Cardiac muscle cell (in vitro differentiated cells and primary cell): Measurements from ENCODE around the gene ZNF8. TPM values are rescaled to one million over a fixed set of nuclear protein-coding genes. Genes with fewer than 3 reads are reported as not detected.
A peak's percentile ranks its signal among the peaks of the same experiment; 100 is the strongest.

Experiments used
- DNase-seq, 2 donors: peaks; one replicate each; pipeline versions ENCODE4 v3.0.0 to v3.0.0-alpha.2; 2010 to 2017; ENCODE audit warnings: low read depth in 1 of 2, low spot score in 1 of 2
- H3K27ac ChIP-seq: fragments of 200-600 bp; sonication (generic); 2 replicates; pipeline ENCODE4 v1.5.1; 2016
- H3K27me3 ChIP-seq: fragments of 200-600 bp; sonication (generic); 2 replicates; pipeline ENCODE4 v1.6.0; 2016; ENCODE audit warnings: control low read depth
- H3K36me3 ChIP-seq: fragments of 200-600 bp; sonication (generic); 2 replicates; pipeline ENCODE4 v1.5.1; 2016; ENCODE audit warnings: control low read depth
- H3K4me1 ChIP-seq: fragments of 200-600 bp; sonication (generic); 2 replicates; pipeline ENCODE4 v1.8.1; 2017; ENCODE audit warnings: low read depth, mild to moderate bottlenecking, mixed run types
- H3K4me3 ChIP-seq: fragments of 200-600 bp; sonication (generic); 2 replicates; pipeline ENCODE4 v1.5.1; 2016; ENCODE audit warnings: mild to moderate bottlenecking
- H3K9me3 ChIP-seq: fragments of 200-600 bp; sonication (generic); 2 replicates; pipeline ENCODE4 v1.5.1; 2017; ENCODE audit warnings: low read depth, mild to moderate bottlenecking, control low read depth
- CTCF ChIP-seq: IDR thresholded peaks from 2 replicates; pipeline ENCODE4 v1.5.1; 2012; ENCODE audit warnings: low read depth, mild to moderate bottlenecking, low read length
- polyA plus RNA-seq: library from polyadenylated mRNA; unstranded; fragments of >200 nt; fragmentation: Nextera tagmentation; extraction: Ambion mirVana; gene quantifications from 2 replicates; pipeline ENCODE4 v1.2.1, GENCODE V29; 2016
- total RNA-seq: library from RNA; depleted of rRNA; stranded (reverse); fragments of >200 nt; gene quantifications from 2 replicates; pipeline ENCODE4 v1.2.3, GENCODE V29; 2016

ZNF8 gene
- total and polyA plus RNA-seq, 2 experiments from 2014 or later, result 2.2 to 14.7 TPM

- Histone ChIP-seq H3K4me1 (no peaks in the 10 kb centered on the region), H3K9me3 (no peaks in the 10 kb centered on the region), H3K27me3 (no peaks in the 10 kb centered on the region), H3K36me3 (no peaks in the 10 kb centered on the region), H3K27ac (no peak overlapping the region), H3K4me3 (no peak overlapping the region)
- peak in 1 of 2 donors; percentile 56 for DNase-seq
- TF ChIP-seq CTCF, result no peak
Observed at GRCh38 chr19:58328999-58329398, 50.2 kb downstream of the ZNF8 start.

GRCh38 chr19:58330458-58330857, 51.7 kb downstream of the ZNF8 start:
- no peak for TF ChIP-seq CTCF
- Histone ChIP-seq H3K27ac (no peak overlapping the region), H3K9me3 (no peaks in the 10 kb centered on the region), H3K4me1 (no peaks in the 10 kb centered on the region), H3K4me3 (no peak overlapping the region), H3K36me3 (peaks cover 6% of the 10 kb centered on the region), H3K27me3 (no peaks in the 10 kb centered on the region)
- peak in 1 of 2 donors; percentile 68 for DNase-seq

GRCh38 chr19:58332697-58333096, 53.9 kb downstream of the ZNF8 start:
- Histone ChIP-seq H3K27me3 (no peaks in the 10 kb centered on the region), H3K4me1 (no peaks in the 10 kb centered on the region), H3K36me3 (peaks cover 6% of the 10 kb centered on the region), H3K9me3 (no peaks in the 10 kb centered on the region), H3K27ac (no peak overlapping the region), H3K4me3 (no peak overlapping the region)
- DNase-seq, result no peak
- TF ChIP-seq CTCF, result no peak

GRCh38 chr19:58334691-58335249, 56.0 kb downstream of the ZNF8 start:
- H3K4me1 ChIP-seq, result no peaks in the 10 kb centered on the region
- H3K27me3 ChIP-seq, result no peaks in the 10 kb centered on the region
- no peak for DNase-seq
- no peaks in the 10 kb centered on the region for H3K9me3 ChIP-seq
- H3K36me3 ChIP-seq, result peaks cover 6% of the 10 kb centered on the region
- no peak overlapping the region for H3K27ac ChIP-seq
- H3K4me3 ChIP-seq, result no peak overlapping the region
- no peak for TF ChIP-seq CTCF

GRCh38 chr19:58335630-58336029, 56.9 kb downstream of the ZNF8 start:
- H3K27ac ChIP-seq, result no peak overlapping the region
- H3K36me3 ChIP-seq, result peaks cover 6% of the 10 kb centered on the region
- no peaks in the 10 kb centered on the region for H3K9me3 ChIP-seq
- DNase-seq, result no peak
- H3K4me1 ChIP-seq, result no peaks in the 10 kb centered on the region
- H3K4me3 ChIP-seq, result no peak overlapping the region
- TF ChIP-seq CTCF, result no peak
- H3K27me3 ChIP-seq, result no peaks in the 10 kb centered on the region
